A549 (cell line): Measurements from ENCODE around the gene OR7C1. TPM values are rescaled to one million over a fixed set of nuclear protein-coding genes. Genes with fewer than 3 reads are reported as not detected.
A peak's percentile ranks its signal among the peaks of the same experiment; 100 is the strongest.
"Not testable (repeated sequence)": the region's sequence is repeated elsewhere in the genome, so short reads cannot be mapped to it uniquely, and the experiment has no call there.

Experiments
- ATAC-seq, 2 experiments: fragments of 200-7000 bp in 1 of 2; fragments of >200 bp in 1 of 2; cut with Nextera tagmentation in 1 of 2; cut with Tn5 transposase in 1 of 2; 3 replicates each; pipeline versions ENCODE4 v1.8.0 to v1.9.1; 2018 to 2020; ENCODE audit warnings: mild to moderate bottlenecking in 1 of 2, moderate library complexity in 1 of 2
- CTCF ChIA-PET: fragments of 300-600 bp; sonication (Branson Sonifier 250); formaldehyde crosslinking; extraction: SDS; loops from one replicate; lab custom pipeline; 2021; ENCODE audit warnings: antibody characterized with exemption, inconsistent platforms; lab: Yijun Ruan, JAX
- POLR2A ChIA-PET: fragments of 350-600 bp; formaldehyde crosslinking; extraction: SDS; loops from one replicate; lab custom pipeline; 2021; ENCODE audit warnings: antibody characterized with exemption, inconsistent platforms; lab: Yijun Ruan, JAX
- DNase-seq, 2 experiments: peaks; one replicate each; pipeline versions ENCODE4 v3.0.0 to v3.0.0-alpha.2; 2011 to 2016; ENCODE audit warnings: low read depth in 1 of 2, low spot score in 1 of 2
- FAIRE-seq: peaks from 2 replicates; lab custom pipeline; 2011; peaks lifted over from hg19 to GRCh38; lab: Jason Lieb, UNC
- H3K27ac ChIP-seq, 2 experiments: fragments of >200 bp; sonication (Bioruptor Twin); formaldehyde crosslinking; 3 replicates each; pipeline ENCODE4 v1.5.1; 2016 to 2017
- H3K4me1 ChIP-seq: fragments of >200 bp; sonication (Bioruptor Twin); formaldehyde crosslinking; 3 replicates; pipeline ENCODE4 v1.6.1; 2016
- H3K4me2 ChIP-seq: fragments of >200 bp; sonication (Bioruptor Twin); formaldehyde crosslinking; 3 replicates; pipeline ENCODE4 v1.6.1; 2016
- H3K4me3 ChIP-seq: fragments of >200 bp; sonication (Bioruptor Twin); formaldehyde crosslinking; 3 replicates; pipeline ENCODE4 v1.5.1; 2016
- H3K9me3 ChIP-seq: fragments of >200 bp; sonication (Bioruptor Twin); formaldehyde crosslinking; 3 replicates; pipeline ENCODE4 v1.6.1; 2016
- CHD2 ChIP-seq: fragments of 150-350 bp; IDR thresholded peaks from 2 replicates; pipeline ENCODE4 v1.6.1; 2014; ENCODE audit warnings: low read length; ENCODE audit not compliant: partially characterized antibody
- CHD4 ChIP-seq: fragments of 200-600 bp; sonication (generic); IDR thresholded peaks from 2 replicates; pipeline ENCODE4 v1.6.1; 2016; ENCODE audit warnings: antibody characterized with exemption, mild to moderate bottlenecking, borderline replicate concordance
- EHMT2 ChIP-seq: fragments of 200-600 bp; sonication (generic); IDR thresholded peaks from 2 replicates; pipeline ENCODE4 v1.6.1; 2016; ENCODE audit warnings: antibody characterized with exemption, low read depth, mild to moderate bottlenecking, moderate library complexity
- ELK1 ChIP-seq: fragments of 150-350 bp; IDR thresholded peaks from 2 replicates; pipeline ENCODE4 v1.6.1; 2014; ENCODE audit warnings: low read depth, mild to moderate bottlenecking, low read length
- EP300 ChIP-seq, 2 experiments: fragments of >200 bp; sonication (Bioruptor Twin); formaldehyde crosslinking; IDR thresholded peaks; 2 replicates in 1 of 2; 3 replicates in 1 of 2; pipeline ENCODE4 v1.6.1; 2016 to 2017
- FOSB ChIP-seq: fragments of 250-450 bp; sonication (Bioruptor Pico); IDR thresholded peaks from 2 replicates; pipeline ENCODE4 v1.5.0; 2020; ENCODE audit warnings: mild to moderate bottlenecking, moderate library complexity
- FOSL2 ChIP-seq, 2 experiments: fragments of 450-650 bp in 1 of 2; fragments of >200 bp in 1 of 2; sonication (Bioruptor Twin) in 1 of 2; formaldehyde crosslinking; IDR thresholded peaks; 2 replicates each; pipeline versions ENCODE4 v1.5.0 to v1.6.1; 2016 to 2020; ENCODE audit warnings: mild to moderate bottlenecking in 1 of 2, moderate library complexity in 1 of 2
- HDAC2 ChIP-seq: fragments of 200-600 bp; sonication (generic); IDR thresholded peaks from 2 replicates; pipeline ENCODE4 v1.6.1; 2016
- HOXB13 ChIP-seq: fragments of 250-450 bp; sonication (Bioruptor Pico); IDR thresholded peaks from 2 replicates; pipeline ENCODE4 v1.5.0; 2020; ENCODE audit warnings: low read depth, mild to moderate bottlenecking, moderate library complexity
- JUN ChIP-seq, 2 experiments: fragments of >200 bp; sonication (Bioruptor Twin); formaldehyde crosslinking; IDR thresholded peaks; 2 replicates in 1 of 2; 3 replicates in 1 of 2; pipeline ENCODE4 v1.6.1; 2016 to 2017
- KDM5A ChIP-seq: fragments of 200-600 bp; sonication (generic); IDR thresholded peaks from 2 replicates; pipeline ENCODE4 v1.6.1; 2016; ENCODE audit warnings: antibody characterized with exemption, mild to moderate bottlenecking
- MAX ChIP-seq: IDR thresholded peaks from 2 replicates; pipeline ENCODE4 v1.6.1; 2012
- NFE2L2 ChIP-seq: fragments of 150-350 bp; conservative IDR thresholded peaks from 2 replicates; pipeline ENCODE4 v1.6.1; 2014; ENCODE audit warnings: low read length
- RARB ChIP-seq: fragments of 250-450 bp; sonication (Bioruptor Pico); IDR thresholded peaks from 2 replicates; pipeline ENCODE4 v1.8.0; 2021; ENCODE audit warnings: mild to moderate bottlenecking, moderate library complexity
- RFX5 ChIP-seq: fragments of 450-650 bp; IDR thresholded peaks from 2 replicates; pipeline ENCODE4 v1.7.1; 2014; ENCODE audit warnings: antibody characterized with exemption, mild to moderate bottlenecking, moderate library complexity
- RNF2 ChIP-seq: fragments of 200-600 bp; sonication (generic); IDR thresholded peaks from 2 replicates; pipeline ENCODE4 v1.6.1; 2016; ENCODE audit warnings: low read depth, mild to moderate bottlenecking, antibody characterized with exemption, moderate library complexity, borderline replicate concordance
- TP53 ChIP-seq: fragments of 250-450 bp; sonication (Bioruptor Pico); IDR thresholded peaks from 2 replicates; pipeline ENCODE4 v1.5.0; 2021; ENCODE audit warnings: mild to moderate bottlenecking, moderate library complexity
- ZFP36 ChIP-seq: fragments of 450-650 bp; IDR thresholded peaks from 2 replicates; pipeline ENCODE4 v1.6.1; 2014; ENCODE audit warnings: borderline replicate concordance; ENCODE audit not compliant: partially characterized antibody
- ZNF302 ChIP-seq: fragments of 250-450 bp; sonication (Bioruptor Pico); IDR thresholded peaks from 2 replicates; pipeline ENCODE4 v1.9.0; 2021; ENCODE audit warnings: inconsistent platforms, mild to moderate bottlenecking, moderate library complexity
- WGBS: methylation state at CpG from one replicate; pipeline ENCODE4 v1.1.6; 2017; ENCODE audit errors: missing lambda C conversion rate; 5-methylcytosine and 5-hydroxymethylcytosine counted together
- polyA plus RNA-seq, 4 experiments: library from polyadenylated mRNA; depleted of rRNA in 3 of 4; stranded (reverse); fragments of >200 nt; fragmentation: RNase III in 1 of 4; extraction: RNeasy Plus Mini Kit Qiagen cat#74134 plus additional on column Dnase treatment in 1 of 4; gene quantifications; 2 replicates in 3 of 4; 3 replicates in 1 of 4; pipeline ENCODE4 v1.2.3, GENCODE V29; 2011 to 2017
- TF ChIP-seq, protein P1 (sequence below): fragments of 250-450 bp; sonication (Bioruptor Pico); IDR thresholded peaks from 2 replicates; pipeline ENCODE4 v1.5.0; 2021; ENCODE audit warnings: mild to moderate bottlenecking, moderate library complexity, borderline replicate concordance

OR7C1 gene
- polyA plus RNA-seq, 2 of the 4 experiments (the other 2 are of a cell fraction) = not detected

- no peaks in the 10 kb centered on the region for H3K9me3 ChIP-seq
Observed at GRCh38 chr19:14768001-14768400, 67.0 kb downstream of the OR7C1 start.

DNA sequence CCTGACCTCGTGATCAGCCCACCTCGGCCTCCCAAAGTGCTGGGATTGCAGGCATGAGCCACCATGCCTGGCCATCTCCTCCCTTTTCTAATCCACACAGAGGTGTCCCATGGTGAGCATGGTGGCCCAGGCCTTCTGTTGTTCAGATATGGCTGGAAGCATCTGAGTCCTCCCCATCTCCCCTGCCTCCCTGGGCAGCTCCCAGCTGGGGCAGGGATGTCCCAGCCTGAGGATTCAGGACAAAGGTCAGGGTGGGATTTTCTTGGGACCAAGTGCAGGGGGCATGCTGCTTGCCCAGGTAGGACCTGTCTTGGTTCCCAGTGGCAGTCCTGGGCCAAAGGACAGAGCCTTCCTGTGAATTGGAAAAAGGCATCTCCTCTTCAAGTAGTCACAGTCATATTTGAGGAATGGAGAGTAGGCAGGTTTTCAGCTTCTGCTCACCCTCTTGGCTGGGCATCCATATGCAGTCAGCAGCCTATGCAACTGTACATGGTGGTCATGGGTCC lies 67.5 kb downstream of the OR7C1 start:
- ATAC-seq (no peak), DNase-seq (no peak), FAIRE-seq (no peak)
- ChIA-PET POLR2A (no interaction called here), CTCF (no interaction called here)
- no peak overlapping the region for H3K27ac ChIP-seq
- H3K4me2 ChIP-seq = no peak overlapping the region
- TF ChIP-seq FOSL2 (IDR thresholded peaks at IDR 0.05) (no peak), FOSL2 (CRISPR knock-in tag; IDR thresholded peaks at IDR 0.05) (no peak), TP53 (CRISPR knock-in tag) (no peak), NFE2L2 (no peak), FOSB (CRISPR knock-in tag) (no peak), CHD4 (no peak), HOXB13 (no peak), EP300 (IDR thresholded peaks at IDR 0.05) (no peak), RARB (CRISPR knock-in tag) (no peak), JUN (IDR thresholded peaks at IDR 0.05) (no peak)
- H3K4me3 ChIP-seq = no peak overlapping the region
- no peaks in the 10 kb centered on the region for H3K9me3 ChIP-seq
- WGBS = 41% methylated on average over 2 of the region's 2 CpGs
- H3K4me1 ChIP-seq = no peaks in the 10 kb centered on the region

More at GRCh38 chr19:14768001-14768400, 67.0 kb downstream of the OR7C1 start:
- Histone ChIP-seq H3K4me1 (no peaks in the 10 kb centered on the region), H3K27ac (no peak overlapping the region), H3K4me2 (no peak overlapping the region), H3K4me3 (no peak overlapping the region)
- ChIA-PET CTCF (no interaction called here), POLR2A (no interaction called here)
- DNase-seq = no peak
- WGBS = 17% methylated on average over 1 of the region's 2 CpGs
- ATAC-seq = no peak
- no peak for FAIRE-seq
- TF ChIP-seq RFX5 = no peak

- CTCF ChIA-PET = interaction anchor here (1.1 kb wide), 1 partner anchor 11 kb away, joined by 3 read pairs; no protein-coding TSS in a partner anchor
- H3K4me3 ChIP-seq, DNase-seq, H3K9me3 ChIP-seq, H3K27ac ChIP-seq, H3K4me1 ChIP-seq, H3K4me2 ChIP-seq, FAIRE-seq, POLR2A ChIA-PET: not testable (repeated sequence)
- ATAC-seq = 0 out of 6 replicates have a peak, but pooled peaks of 1 of the 2 experiments have one; percentile 39
- WGBS = 76% methylated on average over 10 of the region's 15 CpGs
Observed at GRCh38 chr19:14765841-14766240, 69.1 kb downstream of the OR7C1 start.

GRCh38 chr19:14765403-14765802 lies 69.6 kb downstream of the OR7C1 start:
- FAIRE-seq, DNase-seq, H3K9me3 ChIP-seq, ATAC-seq, H3K27ac ChIP-seq, POLR2A ChIA-PET, H3K4me2 ChIP-seq, H3K4me3 ChIP-seq, H3K4me1 ChIP-seq: not testable (repeated sequence)
- 80% methylated on average over 9 of the region's 18 CpGs for WGBS
- CTCF ChIA-PET = interaction anchor here (1.1 kb wide), 1 partner anchor 11 kb away, joined by 3 read pairs; no protein-coding TSS in a partner anchor

- WGBS = 63% methylated on average over 7 of the region's 9 CpGs
- CTCF ChIA-PET = no interaction called here
- no peak overlapping the region for H3K27ac ChIP-seq
- FAIRE-seq (no peak), ATAC-seq (no peak), DNase-seq (no peak)
- TF ChIP-seq KDM5A = no peak
- TF ChIP-seq EHMT2 = no peak
- TF ChIP-seq CHD4 = no peak
- no peak for TF ChIP-seq ZFP36
- no peak for TF ChIP-seq ELK1
- TF ChIP-seq ZNF302 (CRISPR knock-in tag) = no peak
- TF ChIP-seq, protein P1, sequence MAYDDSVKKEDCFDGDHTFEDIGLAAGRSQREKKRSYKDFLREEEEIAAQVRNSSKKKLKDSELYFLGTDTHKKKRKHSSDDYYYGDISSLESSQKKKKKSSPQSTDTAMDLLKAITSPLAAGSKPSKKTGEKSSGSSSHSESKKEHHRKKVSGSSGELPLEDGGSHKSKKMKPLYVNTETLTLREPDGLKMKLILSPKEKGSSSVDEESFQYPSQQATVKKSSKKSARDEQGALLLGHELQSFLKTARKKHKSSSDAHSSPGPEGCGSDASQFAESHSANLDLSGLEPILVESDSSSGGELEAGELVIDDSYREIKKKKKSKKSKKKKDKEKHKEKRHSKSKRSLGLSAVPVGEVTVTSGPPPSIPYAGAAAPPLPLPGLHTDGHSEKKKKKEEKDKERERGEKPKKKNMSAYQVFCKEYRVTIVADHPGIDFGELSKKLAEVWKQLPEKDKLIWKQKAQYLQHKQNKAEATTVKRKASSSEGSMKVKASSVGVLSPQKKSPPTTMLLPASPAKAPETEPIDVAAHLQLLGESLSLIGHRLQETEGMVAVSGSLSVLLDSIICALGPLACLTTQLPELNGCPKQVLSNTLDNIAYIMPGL (CRISPR knock-in tag) = no peak
- no peak for TF ChIP-seq FOSL2 (IDR thresholded peaks at IDR 0.05)
- TF ChIP-seq FOSL2 (CRISPR knock-in tag; IDR thresholded peaks at IDR 0.05) = no peak
- no peak for TF ChIP-seq RNF2
- no peak for TF ChIP-seq HDAC2
- TF ChIP-seq MAX = no peak
- TF ChIP-seq CHD2 = no peak
- no peak overlapping the region for H3K4me3 ChIP-seq
- H3K4me2 ChIP-seq = no peak overlapping the region
- H3K4me1 ChIP-seq = no peaks in the 10 kb centered on the region
- no peaks in the 10 kb centered on the region for H3K9me3 ChIP-seq
- POLR2A ChIA-PET = no interaction called here
Observed at GRCh38 chr19:14764401-14764800, 70.6 kb downstream of the OR7C1 start.
